T-cell (primary cell): Measurements from ENCODE around the gene KCNC2. TPM values are rescaled to one million over a fixed set of nuclear protein-coding genes. Genes with fewer than 3 reads are reported as not detected.
A peak's percentile ranks its signal among the peaks of the same experiment; 100 is the strongest.

Experiments used
- ATAC-seq, 4 experiments: fragments of 200-7000 bp in 3 of 4; fragments of 150-1000 bp in 1 of 4; cut with Tn5 transposase; replicated peaks in 1 of 4; 1 replicate in 3 of 4; 2 replicates in 1 of 4; pipeline ENCODE4 v1.10.0; 2021; ENCODE audit warnings: moderate library complexity in 3 of 4, mild to moderate bottlenecking in 2 of 4, moderate number of reproducible peaks in 1 of 4
- CTCF ChIA-PET, 2 donors: fragments of 300-600 bp; sonication (Branson Sonifier 250); formaldehyde crosslinking; loops; one replicate each; lab custom pipeline; 2022; ENCODE audit warnings: antibody characterized with exemption in 2 of 2; lab: Charles Lee
- POLR2A ChIA-PET, 2 donors: fragments of 300-600 bp; sonication (Branson Sonifier 250); formaldehyde crosslinking; loops; one replicate each; lab custom pipeline; 2022; ENCODE audit warnings: antibody characterized with exemption in 2 of 2; lab: Charles Lee
- DNase-seq, 35 experiments: peaks; one replicate each; pipeline versions ENCODE4 v3.0.0 to v3.0.0-alpha.2; 2013 to 2023
- H3K27ac ChIP-seq: one replicate; pipeline ENCODE4 v1.5.1; 2013; ENCODE audit warnings: low read length
- H3K27me3 ChIP-seq, 2 experiments: replicated peaks in 1 of 2; 1 replicate in 1 of 2; 2 replicates in 1 of 2; pipeline versions ENCODE4 v1.6.1 to v1.7.0; 2013; ENCODE audit warnings: low read length in 1 of 2, mixed read lengths in 1 of 2; ENCODE audit not compliant: control insufficient read depth in 2 of 2, insufficient read depth in 2 of 2; ENCODE audit errors: extremely low read depth in 1 of 2
- H3K36me3 ChIP-seq, 2 donors: 1 replicate in 1 of 2; 2 replicates in 1 of 2; pipeline versions ENCODE4 v1.6.1 to v1.7.0; 2013; ENCODE audit warnings: low read length in 1 of 2; ENCODE audit not compliant: control insufficient read depth in 2 of 2, insufficient read depth in 1 of 2; ENCODE audit errors: extremely low read depth in 1 of 2
- H3K4me1 ChIP-seq, 2 experiments: 1 replicate in 1 of 2; 2 replicates in 1 of 2; pipeline versions ENCODE4 v1.6.1 to v1.7.0; 2013; ENCODE audit warnings: low read length in 2 of 2, mixed read lengths in 1 of 2; ENCODE audit not compliant: insufficient read depth in 2 of 2, control insufficient read depth in 1 of 2; ENCODE audit errors: extremely low read depth in 1 of 2
- H3K4me3 ChIP-seq, 2 donors: 1 replicate in 1 of 2; 2 replicates in 1 of 2; pipeline versions ENCODE4 v1.5.1 to v1.7.0; 2013; ENCODE audit warnings: mild to moderate bottlenecking in 2 of 2, low read length in 1 of 2, moderate library complexity in 1 of 2; ENCODE audit not compliant: control insufficient read depth in 1 of 2; ENCODE audit errors: extremely low read depth in 1 of 2
- H3K9me3 ChIP-seq: 2 replicates; pipeline ENCODE4 v1.7.0; 2013
- H3K27ac Mint-ChIP-seq, 2 donors: one replicate each; pipeline ENCODE4 v1.8.0; 2020 to 2021; ENCODE audit warnings: mild to moderate bottlenecking in 2 of 2, mixed read lengths in 2 of 2
- H3K27me3 Mint-ChIP-seq, 2 donors: one replicate each; pipeline ENCODE4 v1.8.0; 2021 to 2022; ENCODE audit warnings: mixed read lengths in 2 of 2
- H3K36me3 Mint-ChIP-seq: one replicate; pipeline ENCODE4 v1.8.0; 2021; ENCODE audit warnings: mixed read lengths
- H3K4me1 Mint-ChIP-seq, 3 donors: one replicate each; pipeline ENCODE4 v1.8.0; 2020 to 2022; ENCODE audit warnings: mixed read lengths in 3 of 3, mild to moderate bottlenecking in 1 of 3
- H3K4me3 Mint-ChIP-seq, 3 donors: one replicate each; pipeline ENCODE4 v1.8.0; 2020 to 2022; ENCODE audit warnings: mild to moderate bottlenecking in 3 of 3, mixed read lengths in 3 of 3, moderate library complexity in 3 of 3
- H3K9me3 Mint-ChIP-seq, 3 donors: one replicate each; pipeline ENCODE4 v1.8.0; 2020 to 2022; ENCODE audit warnings: mixed read lengths in 3 of 3
- WGBS: methylation state at CpG from one replicate; pipeline ENCODE4 v1.1.5; 2013; ENCODE audit warnings: missing lambda C conversion rate; ENCODE audit not compliant: insufficient coverage; 5-methylcytosine and 5-hydroxymethylcytosine counted together
- total RNA-seq, 35 experiments: library from RNA in 6 of 35; stranded (reverse) in 6 of 35; fragments of 120-200 nt in 1 of 35; gene quantifications; one replicate each; pipeline versions ENCODE4 v1.2.1 to v1.2.4 and lab custom pipeline; 2013 to 2026

KCNC2 gene
- total RNA-seq = not detected
- not detected for total RNA-seq (2013)
- 0 to 0.07 (median 0) reads per million in 29 experiments for total RNA-seq (lab: John Stamatoyannopoulos, UW)

GRCh38 chr12:75209812-75210138, at the start of gene KCNC2:
KCNC2 (minus strand) TSS chr12:75209839.
- Mint-ChIP-seq H3K36me3 (no peaks in the 10 kb centered on the region), H3K4me1 (peaks cover 11 to 18% (median 16%) of the 10 kb centered on the region in 3 donors), H3K27ac (no peak within 1 kb of the TSS), H3K4me3 (peak within 1 kb of the TSS in 1 of 3 donors; percentile 50), H3K27me3 (peaks cover 31 to 55% of the 10 kb centered on the region in 2 donors), H3K9me3 (peaks cover 0 to 3% (median 3%) of the 10 kb centered on the region in 3 donors)
- Histone ChIP-seq H3K36me3 (no peaks in the 10 kb centered on the region), H3K4me3 (no peak within 1 kb of the TSS), H3K4me1 (peaks cover 0 to 15% of the 10 kb centered on the region in 2 experiments), H3K27me3 (peaks cover 7 to 35% of the 10 kb centered on the region in 2 experiments), H3K9me3 (no peaks in the 10 kb centered on the region), H3K27ac (no peak within 1 kb of the TSS)
- ATAC-seq = no peak
- CTCF ChIA-PET = no interaction called here
- no peak for DNase-seq
- WGBS = 40% methylated on average over 1 of the region's 3 CpGs
- POLR2A ChIA-PET = no interaction called here

- Histone ChIP-seq H3K27ac (no peak overlapping the region), H3K27me3 (no peaks in the 10 kb centered on the region), H3K36me3 (no peaks in the 10 kb centered on the region), H3K9me3 (no peaks in the 10 kb centered on the region), H3K4me1 (peaks cover 0 to 9% of the 10 kb centered on the region in 2 experiments), H3K4me3 (no peak overlapping the region)
- POLR2A ChIA-PET = interaction anchor here in 1 of 2 donors (0.6 kb wide), 1 partner anchor 111 kb away, joined by 3 read pairs; no protein-coding TSS in a partner anchor
- Mint-ChIP-seq H3K36me3 (no peaks in the 10 kb centered on the region), H3K4me3 (no peak overlapping the region), H3K27ac (peak overlapping the region in 1 of 2 donors; percentile 58), H3K27me3 (no peaks in the 10 kb centered on the region), H3K4me1 (peaks cover 16 to 33% (median 17%) of the 10 kb centered on the region in 3 donors), H3K9me3 (no peaks in the 10 kb centered on the region)
- DNase-seq (no peak), ATAC-seq (no peak)
- WGBS = no CpG with 5 or more reads among the region's 1 CpG
- CTCF ChIA-PET = interaction anchor here in 1 of 2 donors (0.5 kb wide), 1 partner anchor 248 kb away, joined by 3 read pairs; no protein-coding TSS in a partner anchor
Observed at GRCh38 chr12:75259143-75259542, 49.5 kb upstream of the KCNC2 start.

- ATAC-seq (peak; percentile 31 to 92 (median 48)), DNase-seq (peak in 2 of 35 experiments; percentile 0 to 45)
- peak overlapping the region in 2 of 3 donors; percentile 41 to 57 for H3K4me3 Mint-ChIP-seq
Observed at GRCh38 chr12:75257510-75257909, 47.9 kb upstream of the KCNC2 start.

DNA sequence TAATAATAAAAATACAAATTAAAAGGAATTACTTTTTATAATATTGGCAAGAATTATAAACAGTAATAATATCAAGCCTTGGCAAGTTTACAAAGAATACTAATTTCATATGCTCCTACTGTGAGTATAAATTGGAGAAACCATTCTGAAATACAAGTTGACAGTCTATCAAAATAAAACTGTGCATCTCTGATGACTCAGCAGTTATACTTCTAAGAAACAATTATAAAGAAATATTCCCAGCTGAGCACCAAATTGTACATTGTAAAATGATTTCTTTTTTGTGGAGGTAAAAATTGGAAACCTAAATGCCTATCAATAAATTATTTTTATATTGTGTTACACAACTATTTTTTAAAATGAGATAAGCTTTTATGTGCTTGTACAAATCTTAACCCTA, 35.5 kb upstream of the KCNC2 start:
- Histone ChIP-seq H3K27me3 (no peaks in the 10 kb centered on the region), H3K4me3 (no peak overlapping the region), H3K9me3 (peaks cover 3% of the 10 kb centered on the region), H3K27ac (no peak overlapping the region), H3K4me1 (no peaks in the 10 kb centered on the region), H3K36me3 (no peaks in the 10 kb centered on the region)
- ATAC-seq (no peak), DNase-seq (no peak)
- Mint-ChIP-seq H3K27me3 (peaks cover 1 to 6% of the 10 kb centered on the region in 2 donors), H3K4me3 (no peak overlapping the region), H3K9me3 (peaks cover 4 to 10% (median 5%) of the 10 kb centered on the region in 3 donors), H3K36me3 (no peaks in the 10 kb centered on the region), H3K4me1 (no peaks in the 10 kb centered on the region), H3K27ac (no peak overlapping the region)
- CTCF ChIA-PET = no interaction called here
- POLR2A ChIA-PET = no interaction called here

More at GRCh38 chr12:75257510-75257909, 47.9 kb upstream of the KCNC2 start:
- Histone ChIP-seq H3K27me3 (no peaks in the 10 kb centered on the region), H3K27ac (no peak overlapping the region), H3K9me3 (no peaks in the 10 kb centered on the region), H3K4me3 (no peak overlapping the region), H3K4me1 (peaks cover 0 to 9% of the 10 kb centered on the region in 2 experiments), H3K36me3 (no peaks in the 10 kb centered on the region)
- WGBS = 31% methylated on average over 2 of the region's 2 CpGs
- peaks cover 16 to 33% (median 17%) of the 10 kb centered on the region in 3 donors for H3K4me1 Mint-ChIP-seq
- POLR2A ChIA-PET = no interaction called here
- H3K36me3 Mint-ChIP-seq = no peaks in the 10 kb centered on the region
- no peaks in the 10 kb centered on the region for H3K27me3 Mint-ChIP-seq
- H3K9me3 Mint-ChIP-seq = no peaks in the 10 kb centered on the region
- peak overlapping the region; percentile 44 to 75 for H3K27ac Mint-ChIP-seq
- CTCF ChIA-PET = no interaction called here

DNA sequence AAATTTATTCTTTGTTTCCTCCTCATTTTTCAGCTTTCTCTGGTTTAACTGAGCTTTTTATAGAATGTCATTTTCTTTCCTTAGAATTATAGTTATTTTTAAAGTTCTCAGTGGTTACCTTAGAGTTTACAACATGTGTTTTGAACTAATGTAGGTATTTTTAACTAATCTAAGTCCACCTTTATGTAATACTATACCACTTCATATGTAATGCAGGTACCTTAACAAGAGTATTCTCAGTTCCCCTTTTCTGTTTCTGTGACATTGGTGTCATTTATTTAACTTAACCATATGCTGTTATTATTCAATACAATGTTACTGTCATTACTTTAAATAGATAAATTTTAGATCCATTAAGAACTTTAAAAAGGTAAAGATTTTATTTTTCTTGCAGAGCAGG, 30.3 kb upstream of the KCNC2 start:
- Histone ChIP-seq H3K27me3 (no peaks in the 10 kb centered on the region), H3K27ac (no peak overlapping the region), H3K9me3 (peaks cover 3% of the 10 kb centered on the region), H3K4me1 (no peaks in the 10 kb centered on the region), H3K36me3 (no peaks in the 10 kb centered on the region), H3K4me3 (no peak overlapping the region)
- H3K36me3 Mint-ChIP-seq = no peaks in the 10 kb centered on the region
- no peak overlapping the region for H3K4me3 Mint-ChIP-seq
- CTCF ChIA-PET = no interaction called here
- H3K9me3 Mint-ChIP-seq = peaks cover 5 to 16% (median 9%) of the 10 kb centered on the region in 3 donors
- no peak overlapping the region for H3K27ac Mint-ChIP-seq
- POLR2A ChIA-PET = no interaction called here
- DNase-seq (no peak), ATAC-seq (no peak)
- peaks cover 0 to 4% of the 10 kb centered on the region in 2 donors for H3K27me3 Mint-ChIP-seq
- H3K4me1 Mint-ChIP-seq = no peaks in the 10 kb centered on the region

DNA sequence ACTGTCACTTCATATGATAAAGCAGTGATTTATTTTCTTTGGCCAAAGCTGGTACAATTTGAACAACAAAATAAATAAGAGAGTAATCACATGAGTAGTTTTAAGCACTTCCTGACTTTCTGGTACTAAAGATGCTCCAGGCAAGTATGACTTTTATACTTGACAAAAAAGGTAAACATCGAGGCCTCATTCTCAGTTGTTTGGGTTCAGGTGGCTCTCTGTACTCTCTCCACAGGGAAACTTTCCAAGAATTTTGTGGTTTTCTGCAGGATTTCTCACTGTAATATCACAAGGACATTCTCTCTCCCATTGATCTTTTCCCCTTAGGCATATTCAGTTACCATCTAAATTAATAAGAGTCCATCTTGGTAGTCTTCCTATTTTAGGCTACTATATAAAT, 26.6 kb upstream of the KCNC2 start:
- Mint-ChIP-seq H3K9me3 (peaks cover 6 to 21% (median 13%) of the 10 kb centered on the region in 3 donors), H3K27ac (no peak overlapping the region)
- no peak overlapping the region for H3K27ac ChIP-seq

More for the DNA sequence above, 26.6 kb upstream of the KCNC2 start:
- ChIA-PET POLR2A (interaction anchor here in 1 of 2 donors (0.8 kb wide), 1 partner anchor 493 kb away, joined by 3 read pairs; no protein-coding TSS in a partner anchor), CTCF (no interaction called here)
- Mint-ChIP-seq H3K27me3 (peaks cover 0 to under 1% of the 10 kb centered on the region in 2 donors), H3K4me1 (no peaks in the 10 kb centered on the region), H3K36me3 (no peaks in the 10 kb centered on the region), H3K4me3 (no peak overlapping the region)
- no peaks in the 10 kb centered on the region for H3K27me3 ChIP-seq
- no peak overlapping the region for H3K4me3 ChIP-seq
- H3K4me1 ChIP-seq = no peaks in the 10 kb centered on the region
- ATAC-seq (no peak), DNase-seq (no peak)
- WGBS = no CpG with 5 or more reads among the region's 1 CpG
- H3K36me3 ChIP-seq = no peaks in the 10 kb centered on the region
- H3K9me3 ChIP-seq = peaks cover 3% of the 10 kb centered on the region
